ENCODE data around the gene PCBP2. TPM values are rescaled to one million over a fixed set of nuclear protein-coding genes. Genes with fewer than 3 reads are reported as not detected.
A peak's percentile ranks its signal among the peaks of the same experiment; 100 is the strongest.

Gene PCBP2
- total and polyA plus RNA-seq, 10 of the 15 experiments (the other 5 are each of a cell fraction or from before 2014, with no cell fraction given), result 109 to 803 (median 327) TPM

GRCh38 chr12:53492830-53493609, 41.1 kb downstream of the PCBP2 start (continued):
- TF ChIP-seq CEBPZ (IDR thresholded peaks at IDR 0.05; ENCODE audit: low read depth, low read length) (no peak), ESRRA (IDR thresholded peaks at IDR 0.05; ENCODE audit: low read length) (no peak), SRF (IDR thresholded peaks at IDR 0.05; ENCODE audit: low read depth in 2 of 2, low read length in 2 of 2) (no peak), NRF1 (conservative IDR thresholded peaks at IDR 0.05; ENCODE audit: low read depth, low read length) (no peak), PAX5 (IDR thresholded peaks at IDR 0.05; ENCODE audit: borderline replicate concordance, low read depth, low read length) (peak; percentile 82; the same call in 1 of the 2 replicates), IRF3 (IDR thresholded peaks at IDR 0.05) (no peak), POLR2AphosphoS5 (IDR thresholded peaks at IDR 0.05; ENCODE audit: low read length) (peak; percentile 45; the same call in 1 of the 2 replicates), CHD2 (IDR thresholded peaks at IDR 0.05; ENCODE audit: borderline replicate concordance, low read depth, low read length) (peak; percentile 35; the same call in 1 of the 2 replicates), TBL1XR1 (IDR thresholded peaks at IDR 0.05; ENCODE audit: low read depth, low read length) (no peak), GABPA (IDR thresholded peaks at IDR 0.05; ENCODE audit: low read depth) (no peak), SIX5 (IDR thresholded peaks at IDR 0.05; ENCODE audit: low read depth, low read length, severe bottlenecking) (no peak), SP1 (IDR thresholded peaks at IDR 0.05; ENCODE audit: low read depth, low read length) (peak; percentile 50), WRNIP1 (IDR thresholded peaks at IDR 0.05; ENCODE audit: borderline replicate concordance, low read depth, low read length) (no peak), EGR1 (IDR thresholded peaks at IDR 0.05; ENCODE audit: borderline replicate concordance in 1 of 2, low read depth in 2 of 2, low read length in 2 of 2) (no peak), BRCA1 (IDR thresholded peaks at IDR 0.05; ENCODE audit: low read depth, low read length) (no peak), RFX5 (IDR thresholded peaks at IDR 0.05; ENCODE audit: low read depth, low read length) (0 out of 2 replicates have a peak, but pooled peaks have one; percentile 7), TAF1 (IDR thresholded peaks at IDR 0.05; ENCODE audit: borderline replicate concordance, low read depth, low read length) (no peak), TCF3 (IDR thresholded peaks at IDR 0.05; ENCODE audit: borderline replicate concordance, insufficient read depth, low read depth, low read length) (0 out of 2 replicates have a peak, but pooled peaks have one; percentile 56), YY1 (IDR thresholded peaks at IDR 0.05; ENCODE audit: low read depth, low read length) (no peak), PAX8 (IDR thresholded peaks at IDR 0.05) (no peak), HDGF (IDR thresholded peaks at IDR 0.05) (peak; percentile 71), TCF7 (IDR thresholded peaks at IDR 0.05; ENCODE audit: borderline replicate concordance) (no peak), CEBPB (IDR thresholded peaks at IDR 0.05; ENCODE audit: borderline replicate concordance in 1 of 2, low read depth in 2 of 2, low read length in 2 of 2) (no peak), BMI1 (IDR thresholded peaks at IDR 0.05; ENCODE audit: borderline replicate concordance) (peak; percentile 97)
- TF ChIP-seq, protein P1, sequence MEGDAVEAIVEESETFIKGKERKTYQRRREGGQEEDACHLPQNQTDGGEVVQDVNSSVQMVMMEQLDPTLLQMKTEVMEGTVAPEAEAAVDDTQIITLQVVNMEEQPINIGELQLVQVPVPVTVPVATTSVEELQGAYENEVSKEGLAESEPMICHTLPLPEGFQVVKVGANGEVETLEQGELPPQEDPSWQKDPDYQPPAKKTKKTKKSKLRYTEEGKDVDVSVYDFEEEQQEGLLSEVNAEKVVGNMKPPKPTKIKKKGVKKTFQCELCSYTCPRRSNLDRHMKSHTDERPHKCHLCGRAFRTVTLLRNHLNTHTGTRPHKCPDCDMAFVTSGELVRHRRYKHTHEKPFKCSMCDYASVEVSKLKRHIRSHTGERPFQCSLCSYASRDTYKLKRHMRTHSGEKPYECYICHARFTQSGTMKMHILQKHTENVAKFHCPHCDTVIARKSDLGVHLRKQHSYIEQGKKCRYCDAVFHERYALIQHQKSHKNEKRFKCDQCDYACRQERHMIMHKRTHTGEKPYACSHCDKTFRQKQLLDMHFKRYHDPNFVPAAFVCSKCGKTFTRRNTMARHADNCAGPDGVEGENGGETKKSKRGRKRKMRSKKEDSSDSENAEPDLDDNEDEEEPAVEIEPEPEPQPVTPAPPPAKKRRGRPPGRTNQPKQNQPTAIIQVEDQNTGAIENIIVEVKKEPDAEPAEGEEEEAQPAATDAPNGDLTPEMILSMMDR (IDR thresholded peaks at IDR 0.05 in 2 of 3, conservative IDR thresholded peaks at IDR 0.05 in 1 of 3; ENCODE audit: control insufficient read depth in 2 of 3, extremely low read depth in 1 of 3, insufficient read depth in 1 of 3, low read depth in 3 of 3, low read length in 3 of 3), result no peak

All from GM12878 (cell line).